ENCODE results near the gene PRPSAP2.

GRCh38 chr17:18961634-18962493 is 103.9 kb downstream of the PRPSAP2 start:
- TF ChIP-seq EZH2 (IDR thresholded peaks at IDR 0.05; ENCODE audit: borderline replicate concordance, insufficient read depth, low read length, poor library complexity, severe bottlenecking) (no peak), CTCF (IDR thresholded peaks at IDR 0.05; ENCODE audit: poor library complexity, severe bottlenecking) (no peak), POLR2AphosphoS5 (IDR thresholded peaks at IDR 0.05) (no peak), REST (IDR thresholded peaks at IDR 0.05; ENCODE audit: borderline replicate concordance) (no peak), EP300 (conservative IDR thresholded peaks at IDR 0.05; ENCODE audit: poor library complexity, severe bottlenecking) (no peak), RAD21 (conservative IDR thresholded peaks at IDR 0.05) (no peak), TAF1 (IDR thresholded peaks at IDR 0.05; ENCODE audit: low read depth) (no peak), SMC3 (conservative IDR thresholded peaks at IDR 0.05; ENCODE audit: poor library complexity) (no peak), MXI1 (conservative IDR thresholded peaks at IDR 0.05; ENCODE audit: poor library complexity, severe bottlenecking) (no peak)

All from neural cell (in vitro differentiated cells).